OCI-LY3 (cell line): ENCODE data around the gene MSMO1.

Experiments
- H2AFZ ChIP-seq: fragments of 200-600, 300-600 bp; shearing (Covaris generic); 2 replicates; pipeline ENCODE4 v1.6.0; 2014; ENCODE audit warnings: antibody characterized with exemption, low read depth, low read length
- H3K27ac ChIP-seq: fragments of 200-600, 300-600 bp; sonication (generic); 2 replicates; pipeline ENCODE4 v1.5.1; 2014; ENCODE audit warnings: mild to moderate bottlenecking, low read length, moderate library complexity, mixed read lengths
- H3K27me3 ChIP-seq: fragments of 200-600, 300-600 bp; sonication (generic); 2 replicates; pipeline ENCODE4 v1.6.1; 2014; ENCODE audit warnings: low read depth, low read length, mixed read lengths
- H3K36me3 ChIP-seq: fragments of 200-600, 300-600 bp; sonication (generic); replicated peaks from 2 replicates; pipeline ENCODE3; 2014; ENCODE audit warnings: low read depth, low read length, mixed read lengths
- H3K4me1 ChIP-seq: fragments of 300-600, 200-600 bp; sonication (generic); 2 replicates; pipeline ENCODE4 v1.6.1; 2014; ENCODE audit warnings: low read length, mixed read lengths
- H3K4me2 ChIP-seq: fragments of 200-600, 300-600 bp; sonication (generic); 2 replicates; pipeline ENCODE4 v1.6.1; 2014; ENCODE audit warnings: low read length, mixed read lengths
- H3K4me3 ChIP-seq: fragments of 300-600, 200-600 bp; sonication (generic); 2 replicates; pipeline ENCODE4 v1.5.1; 2014; ENCODE audit warnings: antibody characterized with exemption, mild to moderate bottlenecking, low read length, moderate library complexity
- H3K79me2 ChIP-seq: fragments of 300-600, 200-600 bp; shearing (Covaris generic); 2 replicates; pipeline ENCODE4 v1.6.1; 2014; ENCODE audit warnings: mild to moderate bottlenecking, low read length, mixed read lengths
- H3K9ac ChIP-seq: fragments of 300-600, 200-600 bp; shearing (Covaris generic); 2 replicates; pipeline ENCODE4 v1.6.0; 2014; ENCODE audit warnings: mild to moderate bottlenecking, low read length, moderate library complexity
- H3K9me3 ChIP-seq: fragments of 200-600, 300-600 bp; shearing (Covaris generic); 2 replicates; pipeline ENCODE4 v1.6.1; 2014; ENCODE audit warnings: low read length, mixed read lengths; ENCODE audit not compliant: insufficient read depth
- H4K20me1 ChIP-seq: fragments of 200-600, 300-600 bp; sonication (generic); 2 replicates; pipeline ENCODE4 v1.6.1; 2016; ENCODE audit warnings: low read length, mixed read lengths; ENCODE audit not compliant: insufficient read depth
- EZH2phosphoT487 ChIP-seq: fragments of 200-600 bp; shearing (Covaris generic); IDR thresholded peaks from 2 replicates; pipeline ENCODE4 v1.6.1; 2018; ENCODE audit warnings: antibody characterized with exemption, mixed run types, low read depth
- TF ChIP-seq, protein P1 (sequence below): fragments of 200-600, 300-600 bp; sonication (generic); IDR thresholded peaks from 2 replicates; pipeline ENCODE4 v1.5.1; 2014; ENCODE audit warnings: antibody characterized with exemption, low read length, low read depth

The MSMO1 gene

DNA sequence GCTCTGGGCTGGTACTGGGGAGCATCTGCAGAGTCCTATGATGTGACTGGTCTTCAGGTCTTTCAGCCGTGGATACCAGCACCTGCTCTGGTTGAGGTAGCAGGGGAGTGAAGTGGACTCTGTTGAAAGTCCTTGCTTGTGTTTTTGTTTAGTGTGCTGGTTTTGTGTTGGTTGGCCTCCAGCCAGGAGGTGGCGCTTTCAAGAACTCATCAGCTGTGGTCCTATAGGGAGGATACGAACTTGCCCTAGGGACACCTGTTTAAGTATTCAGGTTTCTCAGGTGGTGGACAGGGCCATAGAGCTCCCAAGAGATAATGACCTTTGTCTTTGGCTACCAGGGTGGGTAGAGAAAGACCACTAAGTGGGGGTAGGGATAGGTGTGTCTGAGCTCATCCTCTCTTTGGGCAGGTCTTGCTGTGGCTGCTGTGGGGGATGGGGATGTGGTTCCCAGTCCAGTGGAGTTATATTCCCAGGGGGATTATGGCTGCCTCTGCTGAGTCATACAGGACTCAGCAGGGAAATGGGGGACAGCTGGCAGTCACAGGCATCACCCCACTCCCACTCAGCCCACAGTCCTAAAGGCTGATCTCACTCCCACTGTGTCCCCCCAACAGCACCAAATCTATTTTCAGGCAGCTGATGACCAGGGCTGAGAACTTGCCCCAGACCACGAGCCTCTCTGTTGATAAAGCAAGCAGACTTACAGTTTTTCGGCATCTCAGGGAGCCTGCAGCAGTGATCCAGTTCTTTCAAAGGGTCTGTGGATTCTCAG, 24.1 kb downstream of the MSMO1 start:
- Histone ChIP-seq H3K4me3 (no peak overlapping the region), H3K9ac (no peak overlapping the region), H3K27ac (no peak overlapping the region), H2AFZ (no peak overlapping the region), H3K36me3 (no peaks in the 10 kb centered on the region), H3K9me3 (no peaks in the 10 kb centered on the region), H3K79me2 (no peaks in the 10 kb centered on the region), H3K4me1 (no peaks in the 10 kb centered on the region), H4K20me1 (no peaks in the 10 kb centered on the region), H3K27me3 (no peaks in the 10 kb centered on the region), H3K4me2 (no peak overlapping the region)
- no peak for TF ChIP-seq EZH2phosphoT487
- TF ChIP-seq, protein P1, sequence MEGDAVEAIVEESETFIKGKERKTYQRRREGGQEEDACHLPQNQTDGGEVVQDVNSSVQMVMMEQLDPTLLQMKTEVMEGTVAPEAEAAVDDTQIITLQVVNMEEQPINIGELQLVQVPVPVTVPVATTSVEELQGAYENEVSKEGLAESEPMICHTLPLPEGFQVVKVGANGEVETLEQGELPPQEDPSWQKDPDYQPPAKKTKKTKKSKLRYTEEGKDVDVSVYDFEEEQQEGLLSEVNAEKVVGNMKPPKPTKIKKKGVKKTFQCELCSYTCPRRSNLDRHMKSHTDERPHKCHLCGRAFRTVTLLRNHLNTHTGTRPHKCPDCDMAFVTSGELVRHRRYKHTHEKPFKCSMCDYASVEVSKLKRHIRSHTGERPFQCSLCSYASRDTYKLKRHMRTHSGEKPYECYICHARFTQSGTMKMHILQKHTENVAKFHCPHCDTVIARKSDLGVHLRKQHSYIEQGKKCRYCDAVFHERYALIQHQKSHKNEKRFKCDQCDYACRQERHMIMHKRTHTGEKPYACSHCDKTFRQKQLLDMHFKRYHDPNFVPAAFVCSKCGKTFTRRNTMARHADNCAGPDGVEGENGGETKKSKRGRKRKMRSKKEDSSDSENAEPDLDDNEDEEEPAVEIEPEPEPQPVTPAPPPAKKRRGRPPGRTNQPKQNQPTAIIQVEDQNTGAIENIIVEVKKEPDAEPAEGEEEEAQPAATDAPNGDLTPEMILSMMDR: peak; percentile 35

DNA sequence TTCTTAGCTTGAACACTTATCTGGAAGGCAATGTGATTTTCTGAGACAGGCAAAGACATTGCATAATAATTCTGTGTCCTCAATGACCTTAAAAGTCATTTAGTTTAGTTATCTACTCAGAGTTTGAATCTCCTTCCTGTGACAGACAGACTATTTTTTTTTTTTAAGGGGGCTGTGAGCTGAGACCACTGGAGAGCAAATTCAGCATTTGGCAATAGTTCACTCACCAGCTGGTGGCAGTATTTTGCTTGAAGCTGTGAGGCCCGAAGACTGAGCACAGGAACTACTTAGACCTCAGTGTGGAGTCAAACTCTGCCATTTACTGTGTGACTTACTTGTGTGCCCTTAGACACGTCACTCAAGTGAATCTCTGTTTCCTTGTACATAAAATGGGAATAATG, 28.4 kb downstream of the MSMO1 start:
- no peaks in the 10 kb centered on the region for H3K36me3 ChIP-seq
- no peak overlapping the region for H3K27ac ChIP-seq
- H3K9me3 ChIP-seq: no peaks in the 10 kb centered on the region
- TF ChIP-seq EZH2phosphoT487: no peak
- TF ChIP-seq, protein P1: peak; percentile 98
- H3K4me1 ChIP-seq: no peaks in the 10 kb centered on the region
- H4K20me1 ChIP-seq: no peaks in the 10 kb centered on the region
- peak overlapping the region; percentile 75 for H2AFZ ChIP-seq
- no peak overlapping the region for H3K9ac ChIP-seq
- peaks cover 6% of the 10 kb centered on the region; the same call in 1 of the 2 replicates for H3K27me3 ChIP-seq
- H3K4me2 ChIP-seq: peak overlapping the region; percentile 17; the same call in 1 of the 2 replicates
- H3K79me2 ChIP-seq: no peaks in the 10 kb centered on the region
- no peak overlapping the region for H3K4me3 ChIP-seq

DNA sequence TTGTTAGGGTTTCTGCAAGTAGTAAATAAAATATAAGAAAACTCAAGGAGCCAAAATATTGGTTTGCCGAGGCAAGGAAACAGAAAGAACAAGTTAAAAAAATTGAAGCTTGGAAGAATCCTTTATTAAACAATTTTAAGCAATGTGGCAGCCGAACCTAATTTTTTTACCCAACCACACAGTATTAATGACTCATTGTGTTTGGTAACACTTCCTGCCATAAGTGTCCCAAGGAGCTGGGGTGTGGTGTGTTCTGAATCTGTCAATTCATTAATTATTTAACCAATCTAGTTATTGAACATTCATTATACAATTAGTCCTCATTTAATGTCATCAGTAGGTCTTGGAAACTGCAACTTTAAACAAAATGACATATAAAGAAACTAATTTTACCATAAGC, 32.0 kb downstream of the MSMO1 start:
- H3K4me3 ChIP-seq: no peak overlapping the region
- H3K4me1 ChIP-seq: no peaks in the 10 kb centered on the region
- no peak overlapping the region for H3K9ac ChIP-seq
- TF ChIP-seq, protein P1: no peak
- no peak for TF ChIP-seq EZH2phosphoT487
- H3K27ac ChIP-seq: no peak overlapping the region
- no peaks in the 10 kb centered on the region for H3K79me2 ChIP-seq
- no peak overlapping the region for H2AFZ ChIP-seq
- no peaks in the 10 kb centered on the region for H3K9me3 ChIP-seq
- no peaks in the 10 kb centered on the region for H4K20me1 ChIP-seq
- H3K27me3 ChIP-seq: peaks cover 6% of the 10 kb centered on the region; the same call in 1 of the 2 replicates
- H3K4me2 ChIP-seq: no peak overlapping the region
- H3K36me3 ChIP-seq: no peaks in the 10 kb centered on the region

DNA sequence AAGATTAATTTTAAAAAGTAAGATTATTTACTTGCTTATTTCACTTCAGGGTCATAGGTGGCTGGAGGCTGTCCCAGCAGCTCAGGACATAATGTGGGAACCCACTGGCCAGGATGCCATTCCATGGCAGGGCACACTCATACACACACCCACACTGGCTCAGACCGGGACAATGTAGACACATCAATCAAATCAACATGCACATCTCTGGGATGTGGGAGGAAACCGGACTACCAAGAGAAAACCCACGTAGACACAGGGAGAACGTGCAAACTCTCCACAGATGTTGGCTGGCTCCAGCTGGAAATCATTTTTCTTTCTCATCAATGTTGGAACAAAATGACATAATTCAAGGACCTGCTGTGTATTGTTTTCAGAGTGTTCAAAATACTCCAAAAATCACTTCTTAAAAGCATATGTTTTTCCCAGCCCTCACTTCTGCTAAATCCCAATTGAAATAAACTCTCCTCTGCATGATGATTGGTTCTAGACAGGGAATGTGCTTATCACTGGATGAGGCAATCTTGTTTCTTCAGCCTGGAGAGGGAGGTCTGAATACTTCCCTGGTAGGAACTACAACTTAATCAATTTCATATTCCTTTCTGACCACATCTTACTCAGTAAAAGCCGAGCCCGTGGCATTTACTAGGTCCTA, 32.7 kb downstream of the MSMO1 start:
- Histone ChIP-seq H3K36me3 (no peaks in the 10 kb centered on the region), H3K9me3 (no peaks in the 10 kb centered on the region), H3K4me3 (no peak overlapping the region), H3K27me3 (peaks cover 6% of the 10 kb centered on the region; the same call in 1 of the 2 replicates), H3K4me2 (no peak overlapping the region), H4K20me1 (no peaks in the 10 kb centered on the region), H3K4me1 (no peaks in the 10 kb centered on the region), H3K79me2 (no peaks in the 10 kb centered on the region), H2AFZ (no peak overlapping the region), H3K27ac (no peak overlapping the region), H3K9ac (no peak overlapping the region)
- TF ChIP-seq, protein P1: no peak
- TF ChIP-seq EZH2phosphoT487: no peak
